Duodenal mucosa (tissue), 2 donors: ENCODE measurements around the gene NXPH1.

Experiments used
- H3K27ac ChIP-seq: one replicate; pipeline ENCODE4 v1.7.0; 2013; ENCODE audit warnings: low read depth, low read length
- H3K27me3 ChIP-seq, 2 donors: one replicate each; pipeline ENCODE4 v1.7.0; 2013; ENCODE audit warnings: low read length in 2 of 2, control low read depth in 1 of 2; ENCODE audit not compliant: insufficient read depth in 2 of 2, control insufficient read depth in 1 of 2
- H3K36me3 ChIP-seq, 2 donors: one replicate each; pipeline ENCODE4 v1.7.0; 2013; ENCODE audit warnings: low read length in 2 of 2, control low read depth in 1 of 2; ENCODE audit not compliant: insufficient read depth in 2 of 2, control insufficient read depth in 1 of 2
- H3K4me1 ChIP-seq, 2 donors: one replicate each; pipeline ENCODE4 v1.7.0; 2013; ENCODE audit warnings: low read length in 2 of 2, control low read depth in 1 of 2; ENCODE audit not compliant: insufficient read depth in 2 of 2, control insufficient read depth in 1 of 2
- H3K4me3 ChIP-seq, 2 donors: one replicate each; pipeline ENCODE4 v1.7.0; 2013; ENCODE audit warnings: low read length in 2 of 2, low read depth in 1 of 2
- H3K9ac ChIP-seq, 2 donors: one replicate each; pipeline ENCODE4 v1.7.0; 2013; ENCODE audit warnings: low read length in 2 of 2, low read depth in 1 of 2
- H3K9me3 ChIP-seq, 2 donors: one replicate each; pipeline ENCODE4 v1.7.0; 2013; ENCODE audit warnings: low read length in 2 of 2, control low read depth in 1 of 2; ENCODE audit not compliant: control insufficient read depth in 1 of 2

Gene NXPH1

DNA sequence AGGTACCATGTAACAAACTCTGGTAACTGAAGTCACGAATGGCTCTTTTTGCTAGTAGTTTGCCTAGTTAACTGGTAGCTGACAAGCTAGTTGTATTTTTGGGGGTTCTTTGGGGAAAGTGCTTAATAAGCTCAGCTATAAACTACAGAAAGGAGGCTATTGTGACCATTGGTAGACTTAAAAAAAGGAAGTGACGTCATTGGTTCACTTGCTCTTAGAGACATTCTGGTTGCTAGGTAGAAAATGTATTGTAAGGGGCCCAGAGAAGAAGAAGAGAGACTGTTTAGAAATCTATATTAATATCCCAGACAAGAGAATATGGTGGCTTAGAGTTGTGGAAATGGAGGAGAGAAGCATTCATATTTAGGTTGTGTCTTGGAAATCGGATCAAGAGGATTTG, 103.0 kb downstream of the NXPH1 start:
- H3K9ac ChIP-seq, result no peak overlapping the region
- no peaks in the 10 kb centered on the region for H3K36me3 ChIP-seq
- no peaks in the 10 kb centered on the region for H3K27me3 ChIP-seq
- no peak overlapping the region for H3K4me3 ChIP-seq
- H3K27ac ChIP-seq, result no peak overlapping the region
- H3K9me3 ChIP-seq, result peaks cover 0 to 3% of the 10 kb centered on the region in 2 donors
- H3K4me1 ChIP-seq, result no peaks in the 10 kb centered on the region

DNA sequence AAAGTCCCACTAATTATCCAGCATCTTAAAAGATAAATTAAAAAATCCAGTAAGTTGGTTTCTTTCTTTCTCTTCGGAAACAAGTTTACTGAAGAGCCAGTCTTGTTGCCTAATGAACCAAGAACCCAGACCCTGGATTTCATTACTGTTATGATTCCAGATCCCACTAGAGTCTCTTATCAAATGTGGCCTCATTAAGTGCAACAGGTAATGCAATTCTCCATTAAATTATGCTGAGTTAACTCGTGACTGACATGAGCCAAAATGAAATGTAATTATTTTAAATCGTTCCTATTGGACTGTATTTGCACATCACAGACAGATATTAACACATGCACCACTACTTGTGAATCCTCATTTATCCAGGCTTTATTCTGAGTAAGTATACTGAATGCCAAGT, 115.6 kb downstream of the NXPH1 start:
- H3K36me3 ChIP-seq, result no peaks in the 10 kb centered on the region
- H3K27ac ChIP-seq, result no peak overlapping the region
- H3K4me3 ChIP-seq, result no peak overlapping the region
- no peak overlapping the region for H3K9ac ChIP-seq
- no peaks in the 10 kb centered on the region for H3K4me1 ChIP-seq
- no peaks in the 10 kb centered on the region for H3K27me3 ChIP-seq
- peaks cover 2 to 6% of the 10 kb centered on the region in 2 donors for H3K9me3 ChIP-seq

DNA sequence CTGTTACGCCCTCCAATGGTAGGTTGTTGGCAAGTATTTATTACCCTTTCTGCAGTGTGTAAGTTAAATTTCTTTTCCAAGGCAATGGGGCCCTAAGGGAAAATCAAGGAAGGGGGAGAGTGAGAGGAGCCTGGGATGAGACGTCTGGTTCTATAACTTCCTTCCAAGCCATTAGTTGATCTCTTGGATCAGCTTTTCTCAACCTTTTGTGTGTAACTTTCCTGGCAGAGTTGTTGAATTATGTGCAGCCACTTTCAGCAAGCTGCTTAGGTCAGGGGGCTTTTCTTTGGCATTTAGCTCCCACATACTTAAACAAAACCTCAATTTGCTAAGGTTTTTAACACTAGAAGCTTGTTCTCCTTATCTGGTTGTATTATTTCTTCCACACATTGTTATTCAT, 127.1 kb downstream of the NXPH1 start:
- peaks cover 0 to 4% of the 10 kb centered on the region in 2 donors for H3K9me3 ChIP-seq
- no peak overlapping the region for H3K27ac ChIP-seq
- no peaks in the 10 kb centered on the region for H3K36me3 ChIP-seq
- H3K4me3 ChIP-seq, result no peak overlapping the region
- H3K9ac ChIP-seq, result no peak overlapping the region
- H3K4me1 ChIP-seq, result no peaks in the 10 kb centered on the region
- H3K27me3 ChIP-seq, result no peaks in the 10 kb centered on the region

DNA sequence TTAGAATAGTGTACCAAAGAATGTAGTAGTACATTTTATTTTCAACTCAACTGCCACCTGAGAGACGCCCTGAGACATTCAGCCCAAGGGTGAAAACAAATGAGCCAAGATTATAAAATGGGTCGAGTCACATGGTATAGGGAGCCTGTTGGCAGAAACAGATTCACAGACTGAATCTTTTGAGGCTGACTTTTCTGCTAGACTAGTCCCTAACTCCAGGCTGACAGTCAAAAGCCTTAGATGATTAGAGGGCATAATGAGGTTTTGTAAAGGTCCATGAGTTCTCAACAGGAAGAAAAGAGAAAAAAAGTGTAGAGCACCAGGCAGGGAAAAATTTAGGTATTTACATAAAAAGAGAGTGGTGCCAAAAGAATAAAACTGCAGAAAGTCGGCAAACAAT, 128.0 kb downstream of the NXPH1 start:
- no peak overlapping the region for H3K9ac ChIP-seq

DNA sequence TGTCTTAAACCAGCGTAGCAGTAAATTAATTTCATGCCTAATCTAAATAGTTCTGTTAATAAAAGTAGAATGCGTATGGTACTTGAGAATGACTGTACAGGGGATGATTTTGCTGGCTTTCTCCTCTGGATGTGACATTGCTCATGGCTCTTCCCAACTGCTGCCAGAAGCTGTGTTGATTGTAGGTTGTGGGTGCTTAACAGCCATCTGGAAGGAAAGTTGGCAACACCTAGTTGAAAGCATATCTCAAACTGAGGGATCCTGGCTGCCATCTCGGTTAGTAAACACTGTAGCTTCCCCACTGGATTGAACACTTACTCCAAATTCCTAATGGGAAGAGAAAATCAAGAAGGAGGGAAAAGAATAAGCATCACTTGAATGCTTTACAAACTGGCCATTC, 130.9 kb downstream of the NXPH1 start:
- Histone ChIP-seq H3K27ac (no peak overlapping the region), H3K4me1 (no peaks in the 10 kb centered on the region), H3K9ac (no peak overlapping the region), H3K36me3 (no peaks in the 10 kb centered on the region), H3K27me3 (no peaks in the 10 kb centered on the region), H3K4me3 (no peak overlapping the region), H3K9me3 (peaks cover 0 to 4% of the 10 kb centered on the region in 2 donors)

More for the DNA sequence above, 128.0 kb downstream of the NXPH1 start:
- H3K27me3 ChIP-seq, result no peaks in the 10 kb centered on the region
- no peaks in the 10 kb centered on the region for H3K4me1 ChIP-seq
- H3K9me3 ChIP-seq, result peaks cover 0 to 4% of the 10 kb centered on the region in 2 donors
- H3K4me3 ChIP-seq, result no peak overlapping the region
- H3K36me3 ChIP-seq, result no peaks in the 10 kb centered on the region
- no peak overlapping the region for H3K27ac ChIP-seq

DNA sequence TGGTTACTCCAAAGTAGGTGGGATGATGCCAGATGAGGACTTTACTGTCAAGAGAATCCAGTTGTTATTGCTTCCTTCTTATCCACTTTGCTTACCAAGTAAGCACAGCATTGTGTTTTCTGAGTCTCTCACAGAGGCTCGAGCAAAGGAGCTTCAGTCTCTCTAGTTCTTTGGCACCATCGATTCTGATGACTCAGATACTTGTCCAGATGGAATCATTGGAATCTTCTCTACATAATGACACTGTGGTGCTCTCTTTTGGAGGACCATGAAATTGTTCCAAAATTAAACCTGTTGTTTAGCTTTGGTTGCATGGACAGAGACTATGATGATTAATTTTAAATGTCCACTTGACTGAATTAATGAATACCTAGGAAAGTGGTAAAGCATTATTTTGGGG, 132.6 kb downstream of the NXPH1 start:
- H3K4me3 ChIP-seq, result no peak overlapping the region
- no peaks in the 10 kb centered on the region for H3K27me3 ChIP-seq
- no peaks in the 10 kb centered on the region for H3K36me3 ChIP-seq
- no peaks in the 10 kb centered on the region for H3K4me1 ChIP-seq
- H3K27ac ChIP-seq, result no peak overlapping the region
- H3K9me3 ChIP-seq, result peaks cover 0 to 2% of the 10 kb centered on the region in 2 donors
- H3K9ac ChIP-seq, result no peak overlapping the region

DNA sequence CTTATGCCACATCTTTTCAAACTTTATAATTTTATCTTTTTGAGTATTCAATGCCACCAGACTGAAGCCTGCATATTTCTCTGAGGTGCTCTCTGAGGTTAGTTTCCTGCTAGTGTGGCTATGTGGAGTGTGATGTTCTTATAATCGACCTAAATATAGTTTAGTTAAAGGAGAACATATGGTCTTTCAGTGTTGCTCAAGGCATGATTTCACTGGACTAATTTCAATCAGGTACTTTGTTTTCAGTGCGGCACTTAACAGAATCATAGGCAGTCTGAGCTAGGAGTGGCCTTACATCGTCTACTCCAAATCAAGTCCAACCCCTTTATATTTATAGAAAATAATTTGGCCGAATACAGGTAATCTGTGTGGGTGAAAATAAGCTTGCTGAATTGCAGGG, 134.2 kb downstream of the NXPH1 start:
- Histone ChIP-seq H3K9me3 (peaks cover 0 to 2% of the 10 kb centered on the region in 2 donors), H3K9ac (no peak overlapping the region), H3K27ac (no peak overlapping the region), H3K4me1 (no peaks in the 10 kb centered on the region), H3K4me3 (no peak overlapping the region), H3K36me3 (no peaks in the 10 kb centered on the region), H3K27me3 (no peaks in the 10 kb centered on the region)

DNA sequence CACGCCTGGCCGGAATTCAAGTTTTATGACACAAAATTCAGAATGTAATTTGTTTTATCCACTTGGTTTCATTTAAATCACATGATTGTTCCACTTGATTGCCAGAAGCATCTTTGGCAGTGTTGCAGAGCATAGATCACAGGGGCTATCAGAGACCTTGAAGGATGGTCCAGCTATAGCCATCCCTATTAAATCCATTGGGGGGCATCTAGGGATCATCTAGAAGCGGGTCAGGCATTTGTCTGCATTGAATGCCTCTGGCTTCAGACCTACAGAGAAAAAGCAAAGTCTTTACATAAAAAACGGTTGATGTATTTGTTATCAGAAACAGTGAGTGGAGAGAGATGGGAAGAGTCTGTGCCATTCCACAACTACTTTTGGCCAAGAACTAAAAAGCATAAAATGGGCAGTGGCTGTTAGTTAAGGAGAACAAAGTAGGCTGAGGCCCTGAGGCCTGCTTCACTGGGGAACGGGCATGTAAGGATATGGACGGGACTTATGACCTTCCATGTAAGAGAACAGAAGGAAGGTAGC, 146.3 kb downstream of the NXPH1 start:
- Histone ChIP-seq H3K27me3 (no peaks in the 10 kb centered on the region), H3K27ac (no peak overlapping the region), H3K9ac (no peak overlapping the region), H3K4me3 (no peak overlapping the region), H3K36me3 (no peaks in the 10 kb centered on the region), H3K9me3 (peaks cover 0 to 6% of the 10 kb centered on the region in 2 donors), H3K4me1 (no peaks in the 10 kb centered on the region)

DNA sequence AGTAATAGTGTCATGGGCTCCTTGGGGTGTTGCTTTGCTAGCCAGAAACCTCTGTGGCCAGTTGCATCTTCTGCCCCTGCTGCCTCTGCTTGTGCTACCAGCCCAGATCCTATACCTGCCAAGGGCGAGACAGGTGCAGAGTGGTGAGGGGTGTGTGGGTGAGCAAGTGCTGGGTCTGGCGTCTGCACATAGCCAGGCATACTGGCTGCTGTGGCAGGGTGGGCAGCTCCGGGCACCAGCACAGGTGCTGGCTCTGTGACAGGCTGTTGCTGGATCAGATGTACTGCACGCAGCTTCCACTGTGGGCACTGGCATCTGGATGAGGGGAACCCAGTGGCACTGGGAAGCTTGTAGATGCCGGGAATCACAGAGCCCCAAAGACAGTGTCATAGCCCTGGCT, 148.4 kb downstream of the NXPH1 start:
- H3K4me3 ChIP-seq, result no peak overlapping the region
- no peaks in the 10 kb centered on the region for H3K4me1 ChIP-seq
- H3K9ac ChIP-seq, result no peak overlapping the region
- H3K27ac ChIP-seq, result no peak overlapping the region
- H3K36me3 ChIP-seq, result no peaks in the 10 kb centered on the region
- no peaks in the 10 kb centered on the region for H3K27me3 ChIP-seq
- peaks cover 0 to 6% of the 10 kb centered on the region in 2 donors for H3K9me3 ChIP-seq

DNA sequence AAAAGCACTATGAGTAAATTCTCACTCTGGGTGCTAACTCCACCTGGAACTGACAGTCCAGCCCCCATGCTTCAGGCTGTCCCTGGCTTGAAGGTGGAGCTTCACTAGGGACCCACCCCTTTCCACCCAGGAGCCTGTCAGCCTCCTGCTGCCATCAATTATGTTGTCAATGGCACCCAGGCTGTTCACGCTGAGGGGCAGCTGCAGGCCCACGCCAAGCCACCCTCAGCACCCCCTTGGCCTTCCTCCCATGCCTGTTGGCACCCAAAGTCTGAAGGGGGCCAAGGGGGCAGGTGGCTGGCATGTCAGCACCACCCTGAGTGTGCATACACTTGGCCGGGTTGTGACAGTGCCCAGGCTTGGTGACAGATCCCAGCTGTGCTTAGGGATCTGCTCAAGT, 149.3 kb downstream of the NXPH1 start:
- no peak overlapping the region for H3K9ac ChIP-seq
- H3K9me3 ChIP-seq, result peaks cover 0 to 6% of the 10 kb centered on the region in 2 donors
- no peak overlapping the region for H3K4me3 ChIP-seq
- H3K27ac ChIP-seq, result no peak overlapping the region
- H3K36me3 ChIP-seq, result no peaks in the 10 kb centered on the region
- no peaks in the 10 kb centered on the region for H3K27me3 ChIP-seq
- H3K4me1 ChIP-seq, result no peaks in the 10 kb centered on the region

DNA sequence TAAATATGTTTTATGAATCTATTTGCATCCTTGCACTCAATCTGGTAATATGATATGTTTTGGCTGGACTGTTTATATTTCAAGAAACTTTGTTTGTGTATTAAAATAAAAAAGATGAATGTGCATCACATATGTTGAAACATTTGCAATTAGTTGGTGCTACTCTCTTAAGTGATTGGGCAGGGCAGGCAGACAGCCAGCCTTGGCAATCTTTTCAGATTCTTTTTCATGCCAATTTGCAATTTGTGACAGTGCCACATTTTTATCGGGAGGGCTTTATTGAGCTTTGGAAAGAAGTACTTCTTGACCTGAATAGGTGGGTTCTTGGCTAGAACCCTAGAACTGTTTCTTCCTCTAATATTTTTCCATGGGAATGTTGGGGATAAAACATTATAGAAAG, 152.2 kb downstream of the NXPH1 start:
- Histone ChIP-seq H3K4me1 (no peaks in the 10 kb centered on the region), H3K4me3 (no peak overlapping the region), H3K27ac (no peak overlapping the region), H3K36me3 (no peaks in the 10 kb centered on the region), H3K9ac (no peak overlapping the region), H3K9me3 (peaks cover 0 to 6% of the 10 kb centered on the region in 2 donors), H3K27me3 (no peaks in the 10 kb centered on the region)
